Ramos (cell line): ENCODE measurements around the gene SEL1L2.

Experiments
- in situ Hi-C: fragments of 300-500 bp; cut with MboI; formaldehyde crosslinking; loops from one replicate; pipeline ENCODE4 v1.14.3; 2022; ENCODE audit warnings: low sequenced_read_pairs; ENCODE audit not compliant: unreplicated experiment

SEL1L2 gene

DNA sequence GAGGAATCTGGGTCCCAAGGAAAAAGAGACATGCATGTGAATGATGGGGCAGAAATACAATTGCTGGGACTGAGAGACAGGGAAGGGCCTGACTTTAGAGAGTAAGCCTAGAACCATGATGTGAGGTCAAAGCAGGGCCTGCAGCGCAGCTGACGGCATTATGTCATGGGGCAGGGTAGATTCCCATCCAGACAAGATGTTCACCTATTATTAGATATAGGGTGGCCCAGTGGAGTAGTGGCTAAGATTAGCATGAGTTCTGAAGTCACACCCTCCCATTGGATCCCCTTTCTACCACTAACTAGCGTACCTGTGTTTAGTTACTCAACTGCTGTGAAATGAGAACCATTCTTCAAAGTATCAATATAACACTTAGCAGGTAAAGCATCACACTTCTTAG lies 166.0 kb downstream of the SEL1L2 start:
- in situ Hi-C loops, result no loop called here

DNA sequence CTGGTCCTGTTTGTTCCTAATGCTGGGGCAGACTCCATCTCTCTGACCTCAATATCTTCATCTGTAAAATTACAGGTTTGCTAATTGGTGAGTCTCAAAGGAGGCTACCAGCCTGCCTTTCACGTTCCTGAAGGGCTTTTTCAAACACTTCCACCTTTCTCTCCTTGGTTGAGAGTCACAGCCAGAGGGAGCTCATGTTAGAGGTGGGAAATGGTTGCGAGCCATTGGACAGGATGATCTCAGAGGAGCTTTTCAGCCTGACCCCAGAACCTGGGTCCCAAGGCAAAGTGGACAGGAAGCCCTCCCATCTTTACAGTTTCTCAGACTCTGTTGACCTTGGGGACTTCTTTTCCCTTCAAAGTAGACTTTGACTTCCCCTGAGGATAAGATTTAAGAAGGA lies 168.0 kb downstream of the SEL1L2 start:
- in situ Hi-C loops, result no loop called here

DNA sequence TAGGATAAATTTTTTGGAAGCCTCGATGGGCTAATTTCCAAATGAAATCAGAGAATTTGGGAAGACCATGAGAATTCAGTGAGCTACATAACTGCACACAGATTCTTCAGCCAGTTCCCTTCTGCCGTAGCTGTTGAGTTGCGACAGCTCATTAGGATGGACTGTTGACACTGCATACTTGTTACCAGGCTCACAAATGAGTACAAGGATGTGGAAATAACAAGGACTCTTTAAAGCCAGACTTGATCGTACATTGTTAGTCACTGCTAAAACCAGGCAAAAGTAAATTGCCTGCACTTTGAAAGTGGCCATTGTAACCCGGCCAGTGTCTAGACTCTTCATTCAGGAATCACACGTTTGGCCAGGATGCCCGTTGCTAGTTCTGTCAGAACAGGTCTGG lies 168.5 kb downstream of the SEL1L2 start:
- in situ Hi-C loops, result no loop called here

DNA sequence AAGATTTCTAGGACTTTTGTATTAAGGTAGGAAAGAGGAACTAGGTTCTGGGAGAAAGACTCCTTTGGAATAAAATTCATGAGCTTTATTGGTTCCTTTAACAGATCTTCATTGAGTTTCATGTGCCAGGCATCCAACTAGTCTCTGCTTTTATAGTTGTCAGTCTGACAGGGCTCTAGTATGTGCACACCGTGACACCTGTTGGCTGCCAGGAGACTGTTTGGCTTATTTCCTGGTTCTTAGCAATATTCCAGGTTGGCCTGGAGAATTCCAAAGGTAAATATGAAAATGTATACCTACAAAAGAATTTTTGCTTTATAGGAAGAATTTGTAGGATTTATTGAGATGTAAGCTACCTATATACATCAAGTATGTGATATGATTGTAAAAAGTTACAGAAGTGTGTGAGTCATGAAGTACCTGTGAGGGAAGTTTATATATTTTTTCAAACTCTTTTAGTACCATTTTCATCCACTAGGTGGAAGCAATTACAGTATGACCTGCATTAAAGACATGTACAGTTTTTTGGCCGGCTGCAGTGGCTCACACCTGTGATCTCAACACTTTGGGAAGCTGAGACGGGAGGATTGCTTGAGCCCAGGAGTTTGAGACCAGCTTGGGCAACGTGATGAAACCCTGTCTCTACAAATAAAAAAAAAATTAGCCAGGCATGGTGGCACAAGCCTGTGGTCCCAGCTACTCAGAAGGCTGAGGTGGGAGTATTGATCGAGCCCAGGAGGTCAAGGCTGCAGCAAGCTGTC lies 170.3 kb downstream of the SEL1L2 start:
- in situ Hi-C loops, result no loop called here

DNA sequence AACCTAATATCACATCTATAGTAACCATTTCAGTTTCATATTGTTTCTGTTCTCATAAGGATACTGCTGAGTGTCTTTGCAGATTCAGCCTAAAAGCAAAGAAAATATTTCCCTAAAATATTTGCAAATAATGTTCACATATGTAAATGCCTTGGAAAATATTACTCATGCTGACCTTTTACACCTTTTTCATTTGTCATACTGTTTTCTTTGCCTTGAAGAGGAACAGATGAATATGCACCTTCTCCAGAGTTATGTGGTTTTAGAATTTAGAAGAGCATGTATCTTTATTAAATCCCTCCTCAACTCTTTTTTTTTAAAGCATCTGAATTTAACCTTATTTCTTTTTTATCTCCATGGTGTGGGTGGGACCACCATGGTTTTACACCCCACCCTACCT lies 173.1 kb downstream of the SEL1L2 start:
- in situ Hi-C loops, result no loop called here

DNA sequence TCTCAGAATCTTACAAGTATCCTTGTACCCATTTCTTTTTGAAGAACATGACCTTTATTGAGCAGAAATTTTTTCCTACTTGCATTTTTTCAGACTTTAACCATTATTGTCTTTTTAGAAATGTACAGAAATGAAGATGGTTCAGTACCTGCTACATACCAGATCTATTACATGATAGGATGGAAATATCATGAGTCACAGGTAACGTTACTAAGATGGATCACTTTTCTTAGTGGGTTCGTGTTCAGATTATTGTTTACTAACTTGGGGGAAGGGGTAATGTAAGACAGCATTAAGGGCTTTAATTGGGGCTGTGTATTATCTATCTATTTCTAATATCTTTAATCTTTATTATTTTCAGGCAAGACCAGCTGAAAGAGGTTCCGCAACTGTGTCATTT lies 173.7 kb downstream of the SEL1L2 start:
- in situ Hi-C loops, result no loop called here

DNA sequence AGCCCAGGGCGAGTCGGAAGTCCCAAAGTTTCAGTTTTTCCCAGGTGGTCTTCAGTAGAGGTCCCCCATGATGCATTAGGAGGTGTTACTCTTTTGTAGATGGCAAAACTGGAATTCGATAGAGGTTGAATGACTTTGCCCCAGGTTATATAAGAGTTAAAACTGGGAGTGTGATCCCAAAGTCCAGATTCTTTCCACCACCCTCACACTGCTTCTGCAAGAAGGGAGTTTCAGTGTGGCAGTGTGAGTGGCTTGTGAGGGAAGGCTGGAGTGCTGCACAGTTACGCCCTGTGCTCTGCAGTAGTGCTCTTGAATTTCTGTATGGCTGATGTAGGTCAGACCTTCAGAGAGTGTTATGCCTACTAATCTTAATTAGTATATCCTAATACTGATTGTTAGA lies 175.7 kb downstream of the SEL1L2 start:
- in situ Hi-C loops, result no loop called here

DNA sequence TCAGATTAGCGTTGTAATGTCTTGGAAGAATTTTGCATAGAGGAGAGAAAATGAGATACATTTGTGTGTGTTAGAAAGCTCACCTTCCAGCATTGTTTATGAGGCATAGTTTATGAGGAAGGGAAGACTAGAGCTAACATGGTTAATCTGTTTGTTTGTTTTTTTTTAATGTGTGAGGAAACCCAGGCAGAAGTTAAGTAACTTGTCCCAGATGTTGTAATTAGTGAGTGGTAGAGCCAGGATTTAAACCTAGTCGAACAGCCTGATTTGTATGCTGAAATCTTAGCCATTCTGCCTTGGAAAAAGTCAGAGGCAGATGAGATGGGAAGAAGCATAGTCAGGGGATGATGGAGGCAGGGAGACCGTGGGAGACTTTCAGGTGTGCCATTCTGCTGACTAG lies 176.5 kb downstream of the SEL1L2 start:
- in situ Hi-C loops, result no loop called here

DNA sequence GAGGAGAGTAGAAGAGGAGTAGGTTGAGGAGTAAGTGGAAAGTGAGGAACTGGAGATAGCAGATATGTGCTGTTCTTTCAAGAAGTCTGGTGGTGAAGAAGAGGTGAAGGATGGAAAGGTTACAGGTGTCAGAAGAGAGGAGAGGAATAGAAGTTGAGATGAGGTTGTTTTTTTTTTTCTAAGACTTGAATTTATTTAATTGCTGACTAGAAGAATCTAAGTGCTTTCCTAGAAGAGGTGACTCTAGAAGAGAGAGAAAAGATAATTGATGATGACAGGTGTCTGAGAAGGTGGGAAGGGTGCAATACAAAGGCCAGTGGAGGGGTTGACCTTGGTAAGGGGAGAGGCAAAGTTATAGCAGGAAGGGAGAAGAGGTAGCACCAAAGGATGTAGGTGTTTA lies 180.0 kb downstream of the SEL1L2 start:
- in situ Hi-C loops, result no loop called here

DNA sequence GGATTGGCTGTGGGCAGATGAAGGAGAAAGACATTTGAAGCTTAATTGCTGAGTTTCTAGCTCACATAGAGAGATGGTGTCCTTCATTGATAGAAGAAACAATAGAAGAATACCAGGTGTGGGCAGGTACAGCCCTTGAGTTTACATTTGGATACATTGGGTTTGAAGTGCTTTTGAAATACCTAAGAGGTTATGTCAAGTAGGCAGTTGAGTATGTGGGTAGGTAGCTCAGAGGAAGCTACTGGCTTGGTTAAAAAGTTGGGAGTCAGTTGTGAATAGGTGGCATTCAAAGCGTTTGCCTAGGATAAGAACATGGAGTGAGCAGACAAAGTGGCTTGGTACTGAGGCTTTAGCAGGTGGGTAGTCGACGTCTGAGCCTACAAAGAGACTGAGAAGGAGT lies 180.6 kb downstream of the SEL1L2 start:
- in situ Hi-C loops, result no loop called here

DNA sequence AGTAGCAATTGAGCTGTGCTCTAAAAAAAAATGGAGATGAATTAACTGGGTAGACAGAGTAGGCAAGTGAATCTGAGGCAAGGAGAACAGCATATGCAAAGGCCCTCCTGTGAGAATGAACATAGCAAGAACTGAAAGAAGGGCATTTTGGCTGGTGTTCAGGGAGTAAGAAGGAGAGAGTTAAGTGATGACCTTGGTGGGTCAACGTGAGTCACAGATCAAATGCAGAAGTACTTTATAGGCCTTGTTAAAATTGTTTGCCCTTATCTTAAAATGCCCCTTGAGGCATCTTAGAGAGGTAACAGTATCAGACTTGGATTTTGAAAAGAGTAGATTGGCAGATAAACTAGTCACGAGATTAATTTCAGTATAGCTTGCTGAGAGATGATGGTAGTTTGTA lies 181.0 kb downstream of the SEL1L2 start:
- in situ Hi-C loops, result no loop called here

DNA sequence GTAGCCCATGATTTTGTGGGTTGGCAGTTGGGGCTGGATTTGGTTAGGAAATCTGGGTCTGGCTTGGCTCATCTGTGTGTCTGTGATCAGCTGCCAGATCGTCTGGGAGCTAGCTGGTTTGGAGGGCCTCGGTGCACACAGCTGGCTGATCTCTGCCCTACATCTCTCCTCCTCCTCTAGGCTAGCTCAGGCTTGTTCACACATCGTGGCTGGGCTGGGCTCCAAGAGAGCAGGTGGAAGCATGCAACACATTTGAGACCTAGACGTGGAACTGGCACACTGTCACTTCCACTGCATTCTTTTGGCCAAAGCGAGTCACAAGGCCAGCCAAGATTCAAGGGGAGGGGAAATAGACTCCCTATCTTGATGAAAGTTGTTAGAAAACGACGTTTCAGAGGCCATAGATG lies 189.7 kb downstream of the SEL1L2 start:
- in situ Hi-C loops, result no loop called here

DNA sequence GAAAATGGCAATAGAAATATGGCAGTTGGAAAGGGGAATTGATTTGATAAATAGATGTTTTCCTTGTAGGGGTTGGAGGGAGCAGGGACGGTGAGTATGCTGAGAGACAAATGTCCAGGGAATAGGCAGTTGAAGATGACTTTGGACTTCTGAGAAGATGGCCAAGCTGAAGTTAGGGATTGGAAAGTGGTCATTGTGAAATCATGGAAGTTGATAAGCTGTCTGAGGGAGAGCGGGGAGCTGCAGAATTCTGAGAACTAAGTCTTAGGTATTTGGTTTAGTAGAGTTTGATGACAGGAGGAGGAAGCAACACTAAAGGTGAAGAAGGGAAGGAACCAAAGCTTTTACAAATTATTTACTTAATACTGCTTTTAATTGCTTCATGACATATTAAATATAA lies 190.4 kb downstream of the SEL1L2 start:
- in situ Hi-C loops, result no loop called here
